ENCODE data around the gene DLG1.

DNA sequence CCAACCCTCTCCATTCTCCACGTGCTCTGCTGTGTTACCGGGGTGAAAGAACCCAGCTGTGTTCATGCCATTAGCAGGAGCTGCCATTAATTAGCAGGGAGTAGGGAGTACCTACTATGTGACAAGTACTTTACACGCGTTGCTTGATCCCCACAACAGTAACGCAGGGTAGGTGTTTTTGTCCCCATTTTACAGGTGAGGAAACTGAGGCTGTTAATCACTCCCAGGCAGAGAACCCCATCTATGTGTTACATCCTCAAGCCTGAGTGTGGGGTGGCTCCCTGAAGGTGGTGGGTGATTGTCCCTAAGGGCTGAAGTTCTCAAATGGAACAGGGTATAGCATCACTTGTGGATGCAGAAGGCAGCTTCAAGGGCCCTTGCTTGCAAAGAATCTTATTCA, 291.6 kb downstream of the DLG1 start:
- TF ChIP-seq POLR2A (IDR thresholded peaks at IDR 0.05), result no peak
- TF ChIP-seq, protein P1, sequence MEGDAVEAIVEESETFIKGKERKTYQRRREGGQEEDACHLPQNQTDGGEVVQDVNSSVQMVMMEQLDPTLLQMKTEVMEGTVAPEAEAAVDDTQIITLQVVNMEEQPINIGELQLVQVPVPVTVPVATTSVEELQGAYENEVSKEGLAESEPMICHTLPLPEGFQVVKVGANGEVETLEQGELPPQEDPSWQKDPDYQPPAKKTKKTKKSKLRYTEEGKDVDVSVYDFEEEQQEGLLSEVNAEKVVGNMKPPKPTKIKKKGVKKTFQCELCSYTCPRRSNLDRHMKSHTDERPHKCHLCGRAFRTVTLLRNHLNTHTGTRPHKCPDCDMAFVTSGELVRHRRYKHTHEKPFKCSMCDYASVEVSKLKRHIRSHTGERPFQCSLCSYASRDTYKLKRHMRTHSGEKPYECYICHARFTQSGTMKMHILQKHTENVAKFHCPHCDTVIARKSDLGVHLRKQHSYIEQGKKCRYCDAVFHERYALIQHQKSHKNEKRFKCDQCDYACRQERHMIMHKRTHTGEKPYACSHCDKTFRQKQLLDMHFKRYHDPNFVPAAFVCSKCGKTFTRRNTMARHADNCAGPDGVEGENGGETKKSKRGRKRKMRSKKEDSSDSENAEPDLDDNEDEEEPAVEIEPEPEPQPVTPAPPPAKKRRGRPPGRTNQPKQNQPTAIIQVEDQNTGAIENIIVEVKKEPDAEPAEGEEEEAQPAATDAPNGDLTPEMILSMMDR (IDR thresholded peaks at IDR 0.05), result no peak

Data from adrenal gland (tissue), 5 donors.